Panc1 (cell line): ENCODE data around the gene IFNA2. TPM values are rescaled to one million over a fixed set of nuclear protein-coding genes. Genes with fewer than 3 reads are reported as not detected.
"Not testable (repeated sequence)": the region's sequence is repeated elsewhere in the genome, so short reads cannot be mapped to it uniquely, and the experiment has no call there.

Experiments used
- ATAC-seq: fragments of 200-7000 bp; cut with Tn5 transposase; 2 replicates; pipeline ENCODE4 v1.9.1; 2020; ENCODE audit warnings: mild to moderate bottlenecking, moderate library complexity
- BruUV-seq: library from RNA; stranded (reverse); fragments of 400-500 nt; replicated peaks from 2 replicates; lab custom pipeline; 2021; lab: Mats Ljungman, UMichigan
- CTCF ChIA-PET: fragments of 300-600 bp; sonication (Branson Sonifier 250); formaldehyde crosslinking; loops from one replicate; lab custom pipeline; 2022; ENCODE audit warnings: antibody characterized with exemption; lab: Charles Lee
- POLR2A ChIA-PET: fragments of 300-600 bp; sonication (Branson Sonifier 250); formaldehyde crosslinking; loops from one replicate; lab custom pipeline; 2022; ENCODE audit warnings: antibody characterized with exemption; lab: Charles Lee
- DNase-seq: peaks from one replicate; pipeline ENCODE4 v3.0.0-alpha.2; 2010; ENCODE audit warnings: low read depth, low spot score
- H3K27ac ChIP-seq: 2 replicates; pipeline ENCODE4 v1.5.1; 2011; ENCODE audit warnings: mild to moderate bottlenecking, low read length, inconsistent platforms
- H3K27me3 ChIP-seq: fragments of 200-500 bp; sonication (Bioruptor generic); 2 replicates; pipeline ENCODE4 v1.6.0; 2014; ENCODE audit warnings: low read length, inconsistent platforms; ENCODE audit not compliant: control insufficient read depth, insufficient read depth
- H3K36me3 ChIP-seq: fragments of 200-500 bp; sonication (Bioruptor generic); 2 replicates; pipeline ENCODE4 v1.5.1; 2014; ENCODE audit warnings: inconsistent platforms, mild to moderate bottlenecking, low read length, moderate library complexity; ENCODE audit not compliant: control insufficient read depth, insufficient read depth
- H3K4me1 ChIP-seq: 2 replicates; pipeline ENCODE4 v1.5.1; 2011; ENCODE audit warnings: inconsistent platforms, mild to moderate bottlenecking, low read length, moderate library complexity; ENCODE audit not compliant: control insufficient read depth, insufficient read depth
- H3K4me3 ChIP-seq, 2 experiments: 2 replicates each; pipeline ENCODE4 v1.5.1; 2011 to 2012; ENCODE audit warnings: low read depth in 2 of 2, low read length in 2 of 2, mild to moderate bottlenecking in 2 of 2, inconsistent platforms in 1 of 2, moderate library complexity in 1 of 2
- H3K9me3 ChIP-seq: fragments of 200-500 bp; sonication (Bioruptor generic); 2 replicates; pipeline ENCODE4 v1.5.1; 2014; ENCODE audit warnings: low read depth, mild to moderate bottlenecking, inconsistent platforms, low read length, moderate library complexity; ENCODE audit not compliant: control insufficient read depth, insufficient read depth
- POLR2AphosphoS5 ChIP-seq: IDR thresholded peaks from 2 replicates; pipeline ENCODE4 v1.6.1; 2012; ENCODE audit warnings: mild to moderate bottlenecking, low read depth, low read length, moderate library complexity
- SIN3A ChIP-seq: IDR thresholded peaks from 2 replicates; pipeline ENCODE4 v1.6.1; 2012; ENCODE audit warnings: low read depth, mild to moderate bottlenecking, low read length, moderate library complexity, borderline replicate concordance; ENCODE audit not compliant: insufficient read depth
- TCF7L2 ChIP-seq: IDR thresholded peaks from 2 replicates; pipeline ENCODE4 v1.6.1; 2011; ENCODE audit warnings: mild to moderate bottlenecking, low read depth, low read length, inconsistent platforms
- in situ Hi-C: cut with HindIII; loops from 2 replicates; pipeline ENCODE4 v1.10.0; 2016; ENCODE audit warnings: low sequenced_read_pairs, low pct_unique_long_range_greater_than_20kb
- intact Hi-C: fragments of 100-400 bp; cut with micrococcal nuclease; formaldehyde crosslinking; loops from one replicate; pipeline ENCODE4 v1.10.0; 2022; ENCODE audit not compliant: unreplicated experiment
- total RNA-seq: library from RNA; stranded (reverse); gene quantifications from one replicate; pipeline ENCODE4 v1.2.1, GENCODE V29; 2021; ENCODE audit not compliant: unreplicated experiment
- TF ChIP-seq, protein P1 (sequence below), 2 experiments: IDR thresholded peaks; 2 replicates each; pipeline ENCODE4 v1.6.1; 2011 to 2012; ENCODE audit warnings: low read depth in 2 of 2, control low read depth in 1 of 2, low read length in 1 of 2, mild to moderate bottlenecking in 1 of 2, moderate library complexity in 1 of 2; ENCODE audit not compliant: insufficient read depth in 1 of 2
- TF ChIP-seq, protein P2 (sequence below): fragments of 450-650 bp; IDR thresholded peaks from 2 replicates; pipeline ENCODE4 v1.5.1; 2017; ENCODE audit warnings: mild to moderate bottlenecking

IFNA2 gene
- total RNA-seq, 1 experiment from 2014 or later = not detected

DNA sequence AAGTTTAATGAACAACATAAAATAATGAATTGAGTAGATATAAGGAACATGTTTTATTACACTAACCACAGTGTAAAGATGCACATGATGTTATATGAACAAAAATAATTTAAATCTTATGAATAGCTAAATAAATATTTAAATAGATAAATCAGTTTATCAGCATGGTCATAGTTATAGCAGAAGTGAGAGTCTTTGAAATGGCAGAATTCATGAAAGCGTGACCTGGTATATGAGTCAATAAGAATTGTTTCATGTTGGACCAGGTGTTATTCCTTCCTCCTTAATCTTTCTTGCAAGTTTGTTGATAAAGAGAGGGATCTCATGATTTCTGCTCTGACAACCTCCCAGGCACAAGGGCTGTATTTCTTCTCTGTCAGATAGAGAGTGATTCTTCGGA is 18.0 kb downstream of the IFNA2 start:
- CTCF ChIA-PET, POLR2A ChIA-PET, DNase-seq, H3K4me1 ChIP-seq, H3K27ac ChIP-seq, ATAC-seq, BruUV-seq, H3K9me3 ChIP-seq, H3K4me3 ChIP-seq, intact Hi-C loops, in situ Hi-C loops, H3K36me3 ChIP-seq, H3K27me3 ChIP-seq: not testable (repeated sequence)

DNA sequence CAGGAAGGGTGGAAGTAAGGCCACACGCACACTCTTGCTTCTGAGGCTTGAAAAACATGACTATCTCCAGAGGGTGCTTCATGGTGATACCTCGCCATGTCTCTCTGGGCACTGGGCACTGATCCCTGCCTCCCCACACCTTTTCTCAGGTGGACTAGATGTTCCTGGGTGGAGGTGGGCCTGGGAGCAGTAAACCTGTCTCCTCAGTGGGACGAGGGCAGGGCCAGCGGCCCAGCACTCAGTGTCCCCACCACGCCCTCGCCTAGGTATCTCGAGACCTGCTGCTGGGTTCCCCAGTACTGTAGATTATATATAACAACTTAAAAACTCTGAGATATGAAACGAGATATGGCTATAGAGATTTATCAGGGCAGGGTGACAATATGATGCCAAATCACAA is 22.9 kb downstream of the IFNA2 start:
- Histone ChIP-seq H3K4me3 (no peak overlapping the region), H3K27ac (no peak overlapping the region), H3K36me3 (no peaks in the 10 kb centered on the region), H3K9me3 (no peaks in the 10 kb centered on the region), H3K4me1 (no peaks in the 10 kb centered on the region), H3K27me3 (no peaks in the 10 kb centered on the region)
- DNase-seq (no peak), ATAC-seq (no peak)
- in situ Hi-C loops = no loop called here
- ChIA-PET POLR2A (no interaction called here), CTCF (no interaction called here)
- TF ChIP-seq, protein P1, sequence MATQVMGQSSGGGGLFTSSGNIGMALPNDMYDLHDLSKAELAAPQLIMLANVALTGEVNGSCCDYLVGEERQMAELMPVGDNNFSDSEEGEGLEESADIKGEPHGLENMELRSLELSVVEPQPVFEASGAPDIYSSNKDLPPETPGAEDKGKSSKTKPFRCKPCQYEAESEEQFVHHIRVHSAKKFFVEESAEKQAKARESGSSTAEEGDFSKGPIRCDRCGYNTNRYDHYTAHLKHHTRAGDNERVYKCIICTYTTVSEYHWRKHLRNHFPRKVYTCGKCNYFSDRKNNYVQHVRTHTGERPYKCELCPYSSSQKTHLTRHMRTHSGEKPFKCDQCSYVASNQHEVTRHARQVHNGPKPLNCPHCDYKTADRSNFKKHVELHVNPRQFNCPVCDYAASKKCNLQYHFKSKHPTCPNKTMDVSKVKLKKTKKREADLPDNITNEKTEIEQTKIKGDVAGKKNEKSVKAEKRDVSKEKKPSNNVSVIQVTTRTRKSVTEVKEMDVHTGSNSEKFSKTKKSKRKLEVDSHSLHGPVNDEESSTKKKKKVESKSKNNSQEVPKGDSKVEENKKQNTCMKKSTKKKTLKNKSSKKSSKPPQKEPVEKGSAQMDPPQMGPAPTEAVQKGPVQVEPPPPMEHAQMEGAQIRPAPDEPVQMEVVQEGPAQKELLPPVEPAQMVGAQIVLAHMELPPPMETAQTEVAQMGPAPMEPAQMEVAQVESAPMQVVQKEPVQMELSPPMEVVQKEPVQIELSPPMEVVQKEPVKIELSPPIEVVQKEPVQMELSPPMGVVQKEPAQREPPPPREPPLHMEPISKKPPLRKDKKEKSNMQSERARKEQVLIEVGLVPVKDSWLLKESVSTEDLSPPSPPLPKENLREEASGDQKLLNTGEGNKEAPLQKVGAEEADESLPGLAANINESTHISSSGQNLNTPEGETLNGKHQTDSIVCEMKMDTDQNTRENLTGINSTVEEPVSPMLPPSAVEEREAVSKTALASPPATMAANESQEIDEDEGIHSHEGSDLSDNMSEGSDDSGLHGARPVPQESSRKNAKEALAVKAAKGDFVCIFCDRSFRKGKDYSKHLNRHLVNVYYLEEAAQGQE (IDR thresholded peaks at IDR 0.05; ENCODE audit: insufficient read depth in 1 of 2, low read depth in 2 of 2, low read length in 1 of 2) = no peak
- TF ChIP-seq TCF7L2 = no peak
- intact Hi-C loops = no loop called here
- no TSS peak for BruUV-seq

DNA sequence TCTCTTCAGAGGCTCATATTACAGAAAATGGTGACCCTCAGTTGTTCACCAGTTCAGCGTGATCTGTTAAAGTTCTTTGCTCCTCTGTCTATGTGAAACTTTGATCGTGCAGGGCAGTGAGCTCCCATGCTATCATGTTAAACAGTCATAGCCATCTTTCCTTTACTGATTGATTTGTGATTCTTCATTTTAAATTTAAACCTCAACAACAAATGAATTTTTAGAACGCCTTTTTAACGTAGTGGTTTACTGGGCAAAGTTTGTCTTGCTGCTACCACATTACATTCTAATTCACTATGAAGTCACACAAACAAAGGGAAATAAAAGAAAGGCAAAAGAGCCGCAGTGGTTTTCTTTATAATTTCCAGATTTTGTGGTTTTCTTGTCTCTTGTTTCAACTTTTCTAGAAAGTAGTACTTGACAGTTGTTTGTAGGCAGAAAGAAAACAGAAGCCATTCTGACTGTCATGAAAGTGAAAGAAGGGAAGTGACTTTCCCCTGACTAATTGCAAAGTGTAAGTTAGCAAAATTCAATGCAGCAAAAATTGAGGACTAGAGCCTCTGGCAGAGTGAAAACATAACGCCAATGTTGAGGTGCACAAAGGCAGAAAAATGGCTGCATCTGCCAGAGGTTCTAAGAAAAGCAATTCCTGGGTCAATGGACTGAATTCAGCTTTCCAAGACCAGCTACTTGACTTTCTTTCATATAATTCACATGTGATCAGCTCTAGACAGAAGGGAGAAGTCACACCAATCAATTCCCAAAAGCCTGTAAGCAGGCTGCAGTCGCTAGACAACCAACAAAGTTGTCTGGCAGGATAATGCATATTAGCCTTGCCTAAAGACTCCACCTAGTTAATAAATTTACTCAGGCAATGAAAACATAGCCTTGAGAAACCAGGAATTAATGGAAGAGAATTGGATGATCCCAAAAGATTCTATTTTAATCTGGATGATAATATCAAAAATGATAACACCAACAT is 27.4 kb downstream of the IFNA2 start:
- no peaks in the 10 kb centered on the region for H3K4me1 ChIP-seq
- intact Hi-C loops (no loop called here), in situ Hi-C loops (no loop called here)
- DNase-seq = no peak
- H3K27me3 ChIP-seq = no peaks in the 10 kb centered on the region
- no peak overlapping the region for H3K27ac ChIP-seq
- ChIA-PET CTCF (no interaction called here), POLR2A (no interaction called here)
- no peak for TF ChIP-seq POLR2AphosphoS5
- TF ChIP-seq, protein P1 (IDR thresholded peaks at IDR 0.05; ENCODE audit: insufficient read depth in 1 of 2, low read depth in 2 of 2, low read length in 1 of 2) = no peak
- TF ChIP-seq TCF7L2 = no peak
- TF ChIP-seq SIN3A = no peak
- TF ChIP-seq, protein P2, sequence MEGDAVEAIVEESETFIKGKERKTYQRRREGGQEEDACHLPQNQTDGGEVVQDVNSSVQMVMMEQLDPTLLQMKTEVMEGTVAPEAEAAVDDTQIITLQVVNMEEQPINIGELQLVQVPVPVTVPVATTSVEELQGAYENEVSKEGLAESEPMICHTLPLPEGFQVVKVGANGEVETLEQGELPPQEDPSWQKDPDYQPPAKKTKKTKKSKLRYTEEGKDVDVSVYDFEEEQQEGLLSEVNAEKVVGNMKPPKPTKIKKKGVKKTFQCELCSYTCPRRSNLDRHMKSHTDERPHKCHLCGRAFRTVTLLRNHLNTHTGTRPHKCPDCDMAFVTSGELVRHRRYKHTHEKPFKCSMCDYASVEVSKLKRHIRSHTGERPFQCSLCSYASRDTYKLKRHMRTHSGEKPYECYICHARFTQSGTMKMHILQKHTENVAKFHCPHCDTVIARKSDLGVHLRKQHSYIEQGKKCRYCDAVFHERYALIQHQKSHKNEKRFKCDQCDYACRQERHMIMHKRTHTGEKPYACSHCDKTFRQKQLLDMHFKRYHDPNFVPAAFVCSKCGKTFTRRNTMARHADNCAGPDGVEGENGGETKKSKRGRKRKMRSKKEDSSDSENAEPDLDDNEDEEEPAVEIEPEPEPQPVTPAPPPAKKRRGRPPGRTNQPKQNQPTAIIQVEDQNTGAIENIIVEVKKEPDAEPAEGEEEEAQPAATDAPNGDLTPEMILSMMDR = no peak
- no peaks in the 10 kb centered on the region for H3K9me3 ChIP-seq
- H3K36me3 ChIP-seq = no peaks in the 10 kb centered on the region
- H3K4me3 ChIP-seq = no peak overlapping the region
- BruUV-seq = no TSS peak
- no peak for ATAC-seq
